Midbrain (tissue), 1 donor: ENCODE measurements around the gene GUF1.
"Not testable (repeated sequence)": the region's sequence is repeated elsewhere in the genome, so short reads cannot be mapped to it uniquely, and the experiment has no call there.

Source experiments
- DNase-seq: peaks from one replicate; lab custom pipeline; 2025; lab: John Stamatoyannopoulos, UW

Gene GUF1

DNA sequence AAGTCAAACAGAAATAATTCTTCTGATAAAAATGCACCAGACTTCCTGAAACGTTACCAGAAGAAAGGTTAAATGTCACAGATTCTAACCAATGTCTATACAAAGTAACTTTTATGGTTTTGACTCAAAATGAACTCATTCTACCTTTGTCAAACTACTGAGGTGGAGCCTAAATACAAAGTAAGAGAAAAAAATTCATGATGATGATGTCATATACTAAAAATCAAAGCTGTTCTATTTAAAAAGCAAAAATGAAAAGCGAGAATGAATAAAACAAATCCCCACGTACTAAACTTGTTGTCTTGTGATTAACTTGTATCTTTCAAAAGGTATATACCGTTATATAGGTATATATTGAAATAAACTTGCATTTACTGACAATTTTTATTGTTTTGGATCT is 26.5 kb downstream of the GUF1 start:
- DNase-seq, result no peak

DNA sequence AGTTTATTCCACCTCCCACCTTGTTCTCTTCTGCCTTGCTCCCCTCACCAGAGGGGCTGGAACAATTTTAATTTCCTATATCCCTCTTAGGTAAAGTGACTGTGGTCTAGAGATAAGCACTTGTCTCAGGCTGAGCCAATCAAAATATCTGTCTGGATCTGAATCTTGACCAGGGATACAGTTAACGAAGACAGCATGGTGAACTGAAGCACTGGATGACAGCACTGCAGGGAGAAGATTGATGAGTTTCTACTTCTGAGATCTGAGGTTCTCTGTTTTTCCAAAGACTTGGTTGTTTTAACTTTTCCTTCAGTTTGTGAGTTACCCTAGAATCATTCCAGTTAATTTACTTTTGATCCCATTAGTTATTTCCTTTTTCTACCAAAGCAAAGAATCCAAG is 34.9 kb downstream of the GUF1 start:
- DNase-seq, result no peak

DNA sequence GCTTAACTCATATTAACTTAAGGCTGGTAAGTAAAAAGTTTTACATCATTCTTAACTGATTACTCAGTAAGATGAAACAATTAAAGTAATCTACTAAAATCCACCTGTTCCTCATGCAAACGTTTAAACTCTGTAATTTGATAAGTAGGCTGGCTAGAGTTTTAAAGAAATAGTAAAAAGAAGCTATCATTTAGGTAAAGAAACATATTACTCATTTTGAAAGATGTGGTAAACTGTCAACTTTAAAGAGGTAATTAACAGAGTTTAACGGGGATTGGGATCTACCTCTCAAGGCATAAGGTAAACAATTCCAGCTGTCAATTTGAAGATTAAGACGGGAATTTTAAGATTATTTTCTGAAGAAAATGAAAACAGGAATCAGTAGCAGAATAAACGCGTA is 38.4 kb downstream of the GUF1 start:
- no peak for DNase-seq

DNA sequence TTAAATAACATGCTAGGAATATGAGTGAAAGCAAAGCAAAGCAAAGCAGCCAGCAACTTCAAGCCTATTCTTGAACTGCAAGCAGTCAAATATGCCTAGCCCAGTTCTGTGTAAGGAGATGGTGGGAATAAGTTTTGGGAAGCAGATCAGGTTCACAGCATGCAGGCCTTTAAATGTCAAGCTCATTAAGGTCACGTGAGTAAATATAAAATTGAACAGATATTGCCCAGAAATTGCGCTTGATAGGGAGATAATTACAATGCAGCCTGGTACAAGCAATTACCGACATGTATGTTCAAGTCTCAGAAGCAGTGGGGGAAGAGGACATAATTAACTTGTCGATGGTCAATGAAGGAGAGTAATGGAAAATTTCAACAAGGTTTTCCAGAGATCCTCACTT is 42.2 kb downstream of the GUF1 start:
- DNase-seq, result no peak

DNA sequence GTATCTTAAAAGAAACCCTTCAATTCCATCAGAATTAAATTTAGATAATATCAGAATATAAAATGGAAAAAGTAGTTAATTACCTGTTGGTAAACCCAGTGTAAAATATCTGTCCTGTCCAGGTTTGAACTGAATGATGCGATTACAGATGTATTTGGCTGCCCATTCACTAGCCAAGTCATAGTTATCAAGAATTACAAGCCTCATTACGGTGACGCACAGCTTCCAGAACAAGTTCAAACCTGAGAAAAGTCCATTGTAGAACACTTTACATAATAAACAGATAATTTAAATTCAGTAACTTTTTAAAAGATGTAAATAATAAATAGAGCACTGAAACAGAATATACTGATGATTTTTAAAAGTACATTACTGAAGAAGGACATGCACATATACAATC is 43.8 kb downstream of the GUF1 start:
- DNase-seq, result no peak

DNA sequence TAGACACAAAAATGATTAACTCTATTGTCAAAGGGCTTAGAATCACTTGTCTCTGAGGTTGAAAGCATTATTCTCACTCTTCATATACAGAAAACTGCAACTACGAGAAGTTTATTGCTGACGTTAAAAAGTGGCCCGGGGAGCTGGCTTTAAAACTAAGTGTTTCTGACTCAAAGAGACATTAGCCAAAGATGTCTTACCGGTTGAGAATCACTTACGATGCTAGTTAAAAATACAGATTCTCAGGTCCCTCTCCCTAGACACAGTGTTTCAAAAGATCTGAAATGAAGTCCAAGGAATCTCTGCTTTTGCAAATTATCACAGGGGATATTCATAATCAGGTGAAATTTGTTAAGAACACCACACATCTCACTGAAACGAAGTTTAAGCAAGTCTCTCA is 46.9 kb downstream of the GUF1 start:
- DNase-seq, result no peak

DNA sequence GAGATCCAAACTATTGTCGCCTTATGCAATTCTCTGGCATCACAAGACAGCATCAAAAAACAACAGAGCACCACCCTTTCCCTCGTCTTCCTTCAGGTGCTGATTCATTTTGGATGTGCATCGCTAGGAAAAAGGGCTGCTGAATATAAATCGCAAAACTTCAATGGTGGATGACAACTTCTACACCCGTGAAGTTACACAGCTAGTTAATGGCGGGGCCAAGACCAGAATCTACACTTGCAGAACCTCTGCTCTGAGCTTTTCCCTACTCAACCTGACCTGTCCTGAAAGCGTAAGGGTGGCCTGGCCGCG is 47.5 kb downstream of the GUF1 start:
- no peak for DNase-seq

DNA sequence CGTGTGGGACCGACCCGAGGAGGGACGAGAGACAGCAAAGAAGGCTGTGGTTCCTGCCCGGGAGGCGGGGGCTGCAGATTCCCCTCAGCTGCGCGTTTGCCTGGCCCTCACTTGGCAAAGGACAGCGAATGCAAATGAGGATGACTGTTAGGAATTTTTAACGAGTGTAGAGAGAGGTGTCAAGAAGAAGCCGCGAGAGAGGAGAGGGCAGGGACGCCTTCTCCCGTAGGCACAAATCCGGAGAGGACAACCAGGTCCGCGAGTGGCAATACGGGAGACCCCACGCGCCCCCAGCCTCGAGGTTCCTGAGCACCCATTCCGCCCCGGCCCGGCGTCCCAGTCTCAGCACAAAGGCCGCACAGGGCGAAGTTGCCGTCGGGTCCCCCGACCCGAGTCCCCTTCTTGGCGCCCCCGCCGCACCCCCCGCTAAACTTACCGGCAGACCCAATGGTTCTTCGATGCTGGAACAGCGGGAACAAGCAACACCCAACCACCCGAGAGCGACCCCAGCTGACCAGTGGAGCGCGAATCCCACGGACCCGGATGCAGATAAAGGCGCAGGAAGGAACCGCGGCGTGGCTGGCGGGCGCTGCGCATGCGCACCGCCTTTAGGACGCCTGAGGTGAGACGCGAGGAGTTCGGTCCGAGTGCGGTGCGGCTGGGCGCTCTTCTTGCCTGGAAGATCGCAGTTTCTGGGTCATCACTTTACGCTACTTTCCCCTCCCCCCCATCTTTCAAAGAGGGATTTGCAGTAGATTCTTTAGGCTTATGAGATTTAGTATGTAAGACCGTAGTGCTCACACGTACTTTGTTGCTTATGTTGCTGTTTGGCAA is 48.0 kb downstream of the GUF1 start, which contains the start of gene GNPDA2:
TSS of gene GNPDA2 (minus strand) at position 519 of the 834 bp plus-strand sequence. CDS start 4,349 bp downstream, outside the sequence.
- DNase-seq, result peak; percentile 92

DNA sequence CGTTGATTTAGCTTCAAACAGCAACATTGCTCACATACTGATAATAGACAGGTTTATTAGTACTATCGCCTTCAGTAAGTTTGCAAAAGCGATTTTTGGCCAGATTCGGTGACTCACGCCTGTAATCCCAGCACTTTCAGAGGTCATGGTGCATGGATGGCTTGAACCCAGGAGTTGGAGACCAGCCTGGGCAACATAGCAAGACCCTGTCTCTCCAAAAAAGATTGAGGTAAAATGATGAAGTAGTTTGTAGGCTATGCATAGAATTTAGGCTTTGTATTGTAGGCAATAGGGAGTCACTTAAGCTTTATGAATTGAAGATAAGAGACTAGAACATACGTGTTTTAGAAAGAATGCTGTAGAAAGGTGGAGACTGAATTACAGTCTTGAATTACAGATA is 49.3 kb downstream of the GUF1 start:
- no peak for DNase-seq

DNA sequence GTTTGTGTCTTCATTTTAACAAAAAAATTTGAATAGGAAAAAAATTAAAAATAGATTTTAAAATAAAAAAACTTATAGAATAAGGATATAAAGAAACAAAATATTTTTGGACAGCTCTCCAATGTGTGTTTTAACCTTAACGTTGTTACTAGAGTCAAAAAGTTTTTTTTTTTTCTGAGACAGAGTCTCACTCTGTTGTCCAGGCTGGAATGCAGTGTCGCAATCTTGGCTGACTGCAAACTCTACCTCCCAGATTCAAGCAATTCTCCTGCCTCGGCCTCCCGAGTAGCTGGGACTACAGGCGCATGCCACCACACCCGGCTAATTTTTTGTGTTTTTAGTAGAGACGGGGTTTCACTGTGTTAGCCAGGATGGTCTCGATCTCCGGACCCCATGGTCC is 50.5 kb downstream of the GUF1 start:
- DNase-seq, result not testable (repeated sequence)

DNA sequence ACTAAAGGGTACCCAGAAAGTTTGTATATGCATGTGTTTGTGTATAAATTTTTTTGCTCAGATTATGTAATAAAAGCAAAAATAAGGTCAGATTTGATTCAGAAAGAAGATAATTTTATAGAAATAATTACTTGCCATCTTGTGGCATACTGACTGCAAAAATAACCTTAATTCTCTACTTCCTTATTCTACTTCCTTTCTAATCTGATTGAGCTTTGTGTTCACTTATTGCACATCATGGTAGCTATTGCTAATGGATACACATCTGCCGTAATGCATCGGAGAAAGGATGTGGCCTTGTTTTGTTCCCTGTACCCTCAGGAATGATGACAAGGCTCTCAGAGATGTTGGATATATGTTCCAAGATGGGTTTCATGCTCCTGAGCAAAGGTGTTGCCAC is 58.7 kb downstream of the GUF1 start:
- no peak for DNase-seq

DNA sequence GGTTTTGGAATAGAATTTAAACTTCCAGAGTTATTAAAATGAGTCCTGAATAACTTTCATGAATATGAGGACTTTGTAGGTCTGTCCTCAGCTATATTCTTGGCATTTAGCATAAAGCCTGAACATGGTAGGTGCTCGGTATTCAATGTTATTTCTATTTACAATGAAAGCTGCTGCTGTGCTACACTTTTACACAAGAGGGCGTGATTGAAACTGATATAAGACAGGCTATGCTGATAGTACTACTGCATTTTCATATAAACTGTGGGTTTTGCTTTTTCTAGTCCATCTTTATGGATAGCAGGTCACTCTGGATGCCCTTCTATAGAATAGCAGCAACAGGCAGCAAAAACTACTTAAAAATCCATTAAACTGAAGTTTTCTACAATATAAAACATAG is 60.4 kb downstream of the GUF1 start:
- DNase-seq, result no peak

DNA sequence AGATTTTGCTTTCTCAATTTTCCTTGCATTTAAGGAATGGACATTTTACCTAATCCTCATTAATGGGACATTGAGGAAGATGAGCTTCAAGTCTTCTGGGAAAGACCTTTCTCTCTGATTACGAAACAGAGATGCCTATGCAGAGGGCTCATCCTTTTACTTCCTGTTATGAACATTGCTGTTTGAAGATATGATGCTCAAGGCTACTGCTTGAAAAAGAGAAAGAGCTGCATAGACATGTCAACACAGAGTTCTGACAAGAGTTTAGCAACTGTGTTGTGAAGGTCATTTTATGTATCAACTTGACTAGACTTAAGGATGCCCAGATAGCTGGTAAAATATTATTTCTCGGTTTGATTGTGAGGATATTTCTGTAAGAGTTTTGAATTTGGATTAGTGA is 62.0 kb downstream of the GUF1 start:
- no peak for DNase-seq
